ENCODE results near the gene SULF2. TPM values are rescaled to one million over a fixed set of nuclear protein-coding genes. Genes with fewer than 3 reads are reported as not detected.

SULF2 gene
- total and polyA plus RNA-seq, 4 donors = 8.1 to 25.4 (median 12.0) TPM

GRCh38 chr20:47713878-47714450, 71.3 kb downstream of the SULF2 start:
- H3K9me3 ChIP-seq (ENCODE audit: control insufficient read depth in 4 of 4, low read length in 3 of 4) = no peaks in the 10 kb centered on the region
- 37% methylated on average over 26 of the region's 26 CpGs for WGBS
- peak overlapping the region in 1 of 3 donors; percentile 10 for H3K4me3 ChIP-seq (ENCODE audit: low read depth in 1 of 3, low read length in 3 of 3)
- H3K9ac ChIP-seq (ENCODE audit: low read depth in 1 of 2, low read length in 2 of 2) = peak overlapping the region in 1 of 2 donors; percentile 34
- H3K36me3 ChIP-seq (ENCODE audit: control insufficient read depth in 4 of 4, insufficient read depth in 3 of 4, low read depth in 1 of 4, low read length in 3 of 4) = no peaks in the 10 kb centered on the region
- H3K27me3 ChIP-seq (ENCODE audit: control insufficient read depth in 4 of 4, insufficient read depth in 4 of 4, low read length in 3 of 4) = no peaks in the 10 kb centered on the region
- TF ChIP-seq FOXA1 (IDR thresholded peaks at IDR 0.05) = peak; percentile 20
- TF ChIP-seq RAD21 (IDR thresholded peaks at IDR 0.05) = peak in 1 of 2 donors; percentile 32
- no peak for TF ChIP-seq GABPA (IDR thresholded peaks at IDR 0.05 in 1 of 2, conservative IDR thresholded peaks at IDR 0.05 in 1 of 2)
- TF ChIP-seq YY1 (IDR thresholded peaks at IDR 0.05) = peak; percentile 92
- peak; percentile 42 for TF ChIP-seq SP1 (IDR thresholded peaks at IDR 0.05)
- peak; percentile 77 for TF ChIP-seq REST (IDR thresholded peaks at IDR 0.05)
- peak; percentile 64 for TF ChIP-seq FOXA2 (IDR thresholded peaks at IDR 0.05)
- TF ChIP-seq MAX (IDR thresholded peaks at IDR 0.05) = peak; percentile 48
- TF ChIP-seq HNF4A (conservative IDR thresholded peaks at IDR 0.05) = peak; percentile 41 to 71
- TF ChIP-seq TAF1 (conservative IDR thresholded peaks at IDR 0.05) = no peak
- peak; percentile 64 to 87 for TF ChIP-seq RXRA (IDR thresholded peaks at IDR 0.05)
- TF ChIP-seq CTCF (IDR thresholded peaks at IDR 0.05; ENCODE audit: low read depth, low read length, missing input control) = no peak
- no peak for TF ChIP-seq ATF3 (IDR thresholded peaks at IDR 0.05)
- no peak for TF ChIP-seq HNF4G (IDR thresholded peaks at IDR 0.05)
- no peak for TF ChIP-seq NR2F2 (IDR thresholded peaks at IDR 0.05)
- TF ChIP-seq EGR1 (IDR thresholded peaks at IDR 0.05; ENCODE audit: low read depth in 2 of 2) = peak in 1 of 2 donors; percentile 34
- TF ChIP-seq JUND (IDR thresholded peaks at IDR 0.05) = peak in 1 of 2 donors; percentile 28
- TF ChIP-seq ZBTB33 (IDR thresholded peaks at IDR 0.05) = peak; percentile 28
- DNase-seq (ENCODE audit: low spot score) = peak; percentile 52
- peaks cover 19 to 44% (median 41%) of the 10 kb centered on the region in 4 donors for H3K4me1 ChIP-seq (ENCODE audit: control insufficient read depth in 4 of 4, insufficient read depth in 4 of 4, low read length in 3 of 4)
- H3K27ac ChIP-seq (ENCODE audit: low read depth in 1 of 2, low read length in 2 of 2) = peak overlapping the region; percentile 55 to 87
